GM21825 (cell line): ENCODE results near the gene UBN2.

Experiments used
- ATAC-seq: cut with Tn5 transposase; IDR thresholded peaks from one replicate; pipeline ENCODE4 v1.9.1; 2021; ENCODE audit warnings: mild to moderate bottlenecking, moderate library complexity; ENCODE audit not compliant: unreplicated experiment

UBN2 gene

GRCh38 chr7:139341776-139342226 is 110.8 kb downstream of the UBN2 start:
- no peak for ATAC-seq

- no peak for ATAC-seq
These were observed 114.0 kb downstream of the UBN2 start for GRCh38 chr7:139345042-139345441.

DNA sequence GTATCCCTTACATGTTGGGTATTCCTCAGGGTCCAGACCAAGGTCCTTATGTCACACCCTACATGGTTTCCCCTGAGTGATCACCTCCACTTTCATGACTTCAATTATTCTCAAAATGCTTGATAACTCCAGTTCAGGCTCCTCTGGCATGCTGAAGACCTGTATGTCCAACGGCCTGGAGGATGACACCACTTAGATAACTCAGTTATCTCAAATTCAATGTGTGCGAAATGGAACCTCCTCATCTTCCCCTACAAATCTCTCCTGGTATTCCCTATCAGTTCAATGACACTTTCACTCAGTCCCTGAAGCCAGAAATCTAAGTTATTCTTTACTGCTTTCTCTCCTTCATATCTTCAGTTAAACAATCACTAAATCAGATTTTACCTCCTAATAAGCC is 120.0 kb downstream of the UBN2 start:
- no peak for ATAC-seq

GRCh38 chr7:139354729-139355128 is 123.7 kb downstream of the UBN2 start:
- ATAC-seq, result no peak

GRCh38 chr7:139355320-139355719 is 124.3 kb downstream of the UBN2 start:
- no peak for ATAC-seq
